KMS-11 (cell line): ENCODE data around the gene ACADS.

Source experiments
- H2AFZ ChIP-seq: fragments of 200-600 bp; sonication (generic); 2 replicates; pipeline ENCODE4 v1.6.1; 2016; ENCODE audit warnings: antibody characterized with exemption, mixed run types, low read depth
- H3K27ac ChIP-seq: fragments of 200-600 bp; sonication (generic); 2 replicates; pipeline ENCODE4 v1.6.1; 2016; ENCODE audit warnings: mild to moderate bottlenecking, mixed run types
- H3K27me3 ChIP-seq: fragments of 200-600 bp; sonication (generic); 2 replicates; pipeline ENCODE4 v1.6.1; 2017; ENCODE audit warnings: mild to moderate bottlenecking, low read depth, mixed run types, moderate library complexity; ENCODE audit not compliant: insufficient read depth
- H3K36me3 ChIP-seq: fragments of 200-600 bp; sonication (generic); 2 replicates; pipeline ENCODE4 v1.6.1; 2017; ENCODE audit warnings: mild to moderate bottlenecking, mixed run types; ENCODE audit not compliant: insufficient read depth
- H3K4me1 ChIP-seq: fragments of 200-600 bp; sonication (generic); 2 replicates; pipeline ENCODE4 v1.6.1; 2016; ENCODE audit warnings: mild to moderate bottlenecking, low read depth, mixed run types; ENCODE audit not compliant: poor library complexity, severe bottlenecking
- H3K4me2 ChIP-seq: fragments of 200-600 bp; sonication (generic); 2 replicates; pipeline ENCODE4 v1.7.0; 2016; ENCODE audit warnings: mild to moderate bottlenecking, mixed run types
- H3K4me3 ChIP-seq: fragments of 200-600 bp; sonication (generic); IDR thresholded peaks from 2 replicates; pipeline ENCODE4 v1.6.1; 2017; ENCODE audit warnings: low read depth, low read length, mixed read lengths; ENCODE audit not compliant: insufficient read depth
- H3K79me2 ChIP-seq: fragments of 200-600 bp; sonication (generic); 2 replicates; pipeline ENCODE4 v1.6.1; 2016; ENCODE audit warnings: low read depth, mixed run types; ENCODE audit not compliant: insufficient read depth
- H3K9ac ChIP-seq: fragments of 200-600 bp; sonication (generic); 2 replicates; pipeline ENCODE4 v1.6.1; 2016; ENCODE audit warnings: mild to moderate bottlenecking, mixed run types
- H4K20me1 ChIP-seq: fragments of 200-600 bp; sonication (generic); 2 replicates; pipeline ENCODE4 v1.6.1; 2016; ENCODE audit warnings: mild to moderate bottlenecking, mixed run types; ENCODE audit not compliant: insufficient read depth
- CTCF ChIP-seq: fragments of 200-600 bp; sonication (generic); conservative IDR thresholded peaks from 2 replicates; pipeline ENCODE4 v1.6.1; 2017; ENCODE audit warnings: low read depth, mild to moderate bottlenecking, antibody characterized with exemption, low read length, moderate library complexity, mixed read lengths

ACADS gene

GRCh38 chr12:120690978-120691377 is 34.6 kb upstream of the ACADS start:
- TF ChIP-seq CTCF, result no peak
- Histone ChIP-seq H3K27ac (no peak overlapping the region), H2AFZ (no peak overlapping the region), H3K4me3 (no peak overlapping the region), H3K36me3 (no peaks in the 10 kb centered on the region), H3K4me2 (no peak overlapping the region), H3K79me2 (peaks cover 64% of the 10 kb centered on the region), H3K27me3 (no peaks in the 10 kb centered on the region), H3K4me1 (peaks cover 14% of the 10 kb centered on the region), H3K9ac (no peak overlapping the region), H4K20me1 (peaks cover 20% of the 10 kb centered on the region)

GRCh38 chr12:120692524-120693033 is 33.0 kb upstream of the ACADS start:
- TF ChIP-seq CTCF, result no peak
- Histone ChIP-seq H3K4me3 (no peak overlapping the region), H3K27ac (no peak overlapping the region), H4K20me1 (peaks cover 20% of the 10 kb centered on the region), H3K4me2 (no peak overlapping the region), H3K79me2 (peaks cover 60% of the 10 kb centered on the region), H3K9ac (no peak overlapping the region), H3K27me3 (no peaks in the 10 kb centered on the region), H2AFZ (no peak overlapping the region), H3K36me3 (no peaks in the 10 kb centered on the region), H3K4me1 (peaks cover 14% of the 10 kb centered on the region)

- H3K9ac ChIP-seq, result no peak overlapping the region
- H3K27me3 ChIP-seq, result no peaks in the 10 kb centered on the region
- no peak overlapping the region for H3K27ac ChIP-seq
- H3K4me3 ChIP-seq, result no peak overlapping the region
- peaks cover 47% of the 10 kb centered on the region for H3K79me2 ChIP-seq
- H3K4me1 ChIP-seq, result peaks cover 14% of the 10 kb centered on the region
- no peak for TF ChIP-seq CTCF
- H2AFZ ChIP-seq, result no peak overlapping the region
- H4K20me1 ChIP-seq, result peaks cover 15% of the 10 kb centered on the region
- no peak overlapping the region for H3K4me2 ChIP-seq
- no peaks in the 10 kb centered on the region for H3K36me3 ChIP-seq
These were observed 31.8 kb upstream of the ACADS start for GRCh38 chr12:120693848-120694247.

GRCh38 chr12:120696626-120697025 is 29.0 kb upstream of the ACADS start:
- TF ChIP-seq CTCF, result no peak
- Histone ChIP-seq H3K27me3 (no peaks in the 10 kb centered on the region), H3K27ac (no peak overlapping the region), H3K4me1 (no peaks in the 10 kb centered on the region), H3K4me2 (no peak overlapping the region), H4K20me1 (no peaks in the 10 kb centered on the region), H3K79me2 (peaks cover 20% of the 10 kb centered on the region; the same call in 1 of the 2 replicates), H3K4me3 (no peak overlapping the region), H2AFZ (no peak overlapping the region), H3K9ac (no peak overlapping the region), H3K36me3 (no peaks in the 10 kb centered on the region)
